Measurements from ENCODE around the gene COBLL1.

COBLL1 gene

DNA sequence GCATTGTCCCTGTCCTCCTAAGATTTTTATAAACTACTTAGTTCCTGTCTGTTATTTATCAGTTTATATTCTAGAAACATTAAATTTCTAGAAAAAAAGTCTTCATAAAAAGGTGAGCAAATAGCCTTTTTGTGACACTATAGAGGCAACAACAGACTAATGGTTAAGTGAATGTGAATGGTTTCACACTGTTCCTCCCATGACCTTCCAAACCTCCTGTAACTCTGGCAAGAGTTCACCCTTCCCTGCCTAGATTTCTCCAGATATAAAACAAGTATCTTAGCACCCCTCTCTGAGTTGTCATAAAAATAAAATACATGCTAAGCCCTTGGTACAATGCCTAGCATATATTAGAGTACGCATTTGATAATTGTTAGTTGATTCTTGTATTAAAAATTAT lies 29.2 kb downstream of the COBLL1 start:
- H3K4me3 ChIP-seq (ENCODE audit: low read length) = no peak overlapping the region
- DNase-seq (ENCODE audit: low read depth) = no peak
- TF ChIP-seq, protein P1, sequence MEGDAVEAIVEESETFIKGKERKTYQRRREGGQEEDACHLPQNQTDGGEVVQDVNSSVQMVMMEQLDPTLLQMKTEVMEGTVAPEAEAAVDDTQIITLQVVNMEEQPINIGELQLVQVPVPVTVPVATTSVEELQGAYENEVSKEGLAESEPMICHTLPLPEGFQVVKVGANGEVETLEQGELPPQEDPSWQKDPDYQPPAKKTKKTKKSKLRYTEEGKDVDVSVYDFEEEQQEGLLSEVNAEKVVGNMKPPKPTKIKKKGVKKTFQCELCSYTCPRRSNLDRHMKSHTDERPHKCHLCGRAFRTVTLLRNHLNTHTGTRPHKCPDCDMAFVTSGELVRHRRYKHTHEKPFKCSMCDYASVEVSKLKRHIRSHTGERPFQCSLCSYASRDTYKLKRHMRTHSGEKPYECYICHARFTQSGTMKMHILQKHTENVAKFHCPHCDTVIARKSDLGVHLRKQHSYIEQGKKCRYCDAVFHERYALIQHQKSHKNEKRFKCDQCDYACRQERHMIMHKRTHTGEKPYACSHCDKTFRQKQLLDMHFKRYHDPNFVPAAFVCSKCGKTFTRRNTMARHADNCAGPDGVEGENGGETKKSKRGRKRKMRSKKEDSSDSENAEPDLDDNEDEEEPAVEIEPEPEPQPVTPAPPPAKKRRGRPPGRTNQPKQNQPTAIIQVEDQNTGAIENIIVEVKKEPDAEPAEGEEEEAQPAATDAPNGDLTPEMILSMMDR (IDR thresholded peaks at IDR 0.05; ENCODE audit: insufficient read depth, low read depth, low read length, missing control alignments) = no peak

DNA sequence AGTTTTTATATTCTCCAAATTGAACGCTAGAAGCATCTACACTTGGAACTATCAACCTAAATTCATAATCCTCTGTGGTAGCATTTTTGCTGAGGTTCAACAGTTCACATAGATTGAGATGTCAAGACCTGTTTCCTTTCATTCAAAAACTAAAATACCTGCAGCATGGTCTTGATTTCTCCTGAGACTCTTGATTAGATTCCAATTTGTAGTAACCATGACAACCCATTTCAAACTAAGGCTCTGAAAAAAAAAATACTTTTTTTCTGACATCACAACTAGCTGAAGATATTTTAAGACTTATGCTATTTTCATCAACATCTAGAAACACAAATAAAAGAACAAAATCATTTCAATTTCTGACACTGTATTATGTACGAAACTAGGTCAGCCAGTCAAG lies 29.8 kb downstream of the COBLL1 start:
- no peak for DNase-seq (ENCODE audit: low read depth)
- TF ChIP-seq, protein P1 (IDR thresholded peaks at IDR 0.05; ENCODE audit: insufficient read depth, low read depth, low read length, missing control alignments) = no peak
- H3K4me3 ChIP-seq (ENCODE audit: low read length) = no peak overlapping the region

DNA sequence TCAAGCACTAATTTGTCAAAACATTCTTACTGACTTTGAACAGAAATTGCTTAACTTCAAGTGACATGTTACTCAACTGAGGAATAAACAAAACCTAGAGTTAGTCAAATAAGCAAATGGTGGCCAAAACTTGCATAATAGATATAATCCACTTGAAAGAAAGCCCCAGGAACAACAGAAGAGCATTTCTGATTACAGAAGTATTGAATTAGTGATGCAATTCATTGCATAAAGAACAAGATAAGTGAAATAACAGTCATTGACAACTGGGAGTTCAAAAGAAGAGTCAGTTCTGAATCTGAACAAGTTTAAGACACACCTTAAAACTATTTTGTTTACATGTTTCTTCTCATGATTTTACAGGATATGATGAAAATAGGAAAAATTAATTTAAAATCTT lies 30.8 kb downstream of the COBLL1 start:
- peak; percentile 48 for DNase-seq (ENCODE audit: low read depth)
- H3K4me3 ChIP-seq (ENCODE audit: low read length) = no peak overlapping the region
- TF ChIP-seq, protein P1 (IDR thresholded peaks at IDR 0.05; ENCODE audit: insufficient read depth, low read depth, low read length, missing control alignments) = no peak

DNA sequence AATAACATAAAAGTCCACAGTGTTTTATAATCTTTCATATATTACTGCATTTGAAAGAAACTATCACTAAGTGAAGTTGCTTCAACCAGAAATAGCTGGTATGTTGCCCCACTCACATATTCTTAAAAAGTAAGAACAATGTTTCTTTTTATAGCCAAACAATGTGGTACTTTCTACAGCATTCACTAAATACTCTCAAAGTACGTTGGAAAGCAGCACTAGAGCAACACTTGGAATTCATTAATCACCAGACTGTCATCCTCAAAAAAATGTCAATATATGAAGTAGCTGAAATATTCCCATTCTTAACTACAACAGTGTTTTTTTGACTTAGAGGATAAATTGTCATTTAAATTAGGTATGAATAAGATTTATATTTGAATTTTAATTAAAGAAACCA lies 32.8 kb downstream of the COBLL1 start:
- TF ChIP-seq, protein P1 (IDR thresholded peaks at IDR 0.05; ENCODE audit: insufficient read depth, low read depth, low read length, missing control alignments) = no peak
- H3K4me3 ChIP-seq (ENCODE audit: low read length) = no peak overlapping the region
- no peak for DNase-seq (ENCODE audit: low read depth)

DNA sequence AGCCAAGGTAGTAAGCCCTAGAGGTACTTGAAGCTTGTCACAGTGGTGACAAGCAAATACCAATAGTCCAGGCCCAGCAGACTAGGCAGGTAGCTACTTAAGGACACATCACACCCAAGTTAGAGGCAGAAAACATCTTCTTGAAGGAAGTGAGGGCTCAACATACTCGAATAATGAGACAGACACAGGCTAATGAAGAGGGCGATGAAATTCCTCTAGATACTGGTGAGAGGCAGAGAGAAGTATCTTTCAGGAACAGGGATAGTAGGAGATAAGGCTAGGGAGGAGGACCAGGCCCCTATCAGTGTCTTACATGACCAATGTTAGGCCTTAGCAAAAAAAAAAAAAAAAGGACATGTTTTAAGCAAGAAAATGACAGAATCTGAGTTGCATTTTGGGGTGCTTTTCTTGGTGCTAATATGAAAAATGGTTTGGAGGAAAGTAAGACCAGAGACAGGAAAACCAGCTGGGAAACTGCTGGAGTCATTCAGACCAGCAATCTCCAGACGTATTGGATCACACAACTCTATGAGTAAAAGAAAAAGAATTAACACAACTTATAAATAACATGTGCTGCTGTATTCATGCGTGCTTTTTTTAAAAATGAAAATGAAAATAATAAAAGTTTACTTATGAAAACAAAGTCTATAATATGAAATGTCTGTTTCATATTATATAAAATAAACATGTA lies 37.7 kb downstream of the COBLL1 start:
- TF ChIP-seq, protein P1 (IDR thresholded peaks at IDR 0.05; ENCODE audit: insufficient read depth, low read depth, low read length, missing control alignments) = no peak
- no peak for DNase-seq (ENCODE audit: low read depth)
- no peak overlapping the region for H3K4me3 ChIP-seq (ENCODE audit: low read length)

DNA sequence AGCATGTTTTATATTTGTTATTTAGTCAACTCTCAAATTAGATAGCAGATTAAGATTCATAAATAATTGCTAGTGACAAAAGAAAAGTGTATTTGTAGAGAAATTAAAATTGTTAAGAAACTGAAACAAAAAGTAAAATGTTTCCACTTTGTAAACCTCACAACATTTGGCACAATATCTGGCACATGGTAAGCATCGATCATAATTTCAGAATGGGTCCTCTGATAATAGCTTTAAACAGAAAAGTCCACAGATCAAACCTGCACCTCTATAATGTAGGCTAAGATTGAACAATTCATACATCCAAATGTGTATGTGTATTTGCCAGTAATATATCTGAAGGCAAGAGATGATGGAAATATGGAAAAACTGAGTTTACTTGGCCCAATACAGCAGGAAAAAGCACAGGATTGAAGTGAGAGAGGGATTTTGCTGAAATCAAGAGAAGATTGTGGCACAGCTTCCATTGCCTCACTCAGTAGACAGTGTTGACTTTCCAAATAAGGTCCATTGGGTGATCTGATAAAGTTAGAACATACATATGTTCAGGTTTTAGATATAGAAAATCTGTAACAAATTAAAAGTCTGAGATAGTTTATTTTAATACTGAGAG lies 39.4 kb downstream of the COBLL1 start:
- TF ChIP-seq, protein P1 (IDR thresholded peaks at IDR 0.05; ENCODE audit: insufficient read depth, low read depth, low read length, missing control alignments) = no peak
- H3K4me3 ChIP-seq (ENCODE audit: low read length) = no peak overlapping the region
- DNase-seq (ENCODE audit: low read depth) = no peak

DNA sequence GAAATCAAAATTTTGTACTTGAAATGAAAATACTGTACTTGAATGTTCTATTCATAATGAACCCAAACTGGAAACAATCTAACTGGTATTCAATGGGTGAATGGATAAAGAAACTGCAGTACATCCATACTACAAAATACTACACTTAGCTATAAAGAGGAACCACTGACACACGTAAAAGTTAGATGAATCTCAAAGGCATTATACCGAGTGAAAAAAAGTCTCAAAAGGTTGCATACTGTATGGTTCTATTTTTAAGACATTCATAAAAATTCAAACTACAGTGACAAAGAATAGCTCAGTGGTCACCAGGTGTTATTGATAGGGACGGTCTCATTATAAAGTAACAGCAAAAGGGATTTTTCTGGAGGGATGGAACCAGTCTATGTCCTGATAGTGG lies 41.1 kb downstream of the COBLL1 start:
- DNase-seq (ENCODE audit: low read depth) = no peak
- no peak overlapping the region for H3K4me3 ChIP-seq (ENCODE audit: low read length)
- TF ChIP-seq, protein P1 (IDR thresholded peaks at IDR 0.05; ENCODE audit: insufficient read depth, low read depth, low read length, missing control alignments) = no peak

Measured in epithelial cell of esophagus (primary cell).